Measurements from ENCODE around the gene HOXD10.

DNA sequence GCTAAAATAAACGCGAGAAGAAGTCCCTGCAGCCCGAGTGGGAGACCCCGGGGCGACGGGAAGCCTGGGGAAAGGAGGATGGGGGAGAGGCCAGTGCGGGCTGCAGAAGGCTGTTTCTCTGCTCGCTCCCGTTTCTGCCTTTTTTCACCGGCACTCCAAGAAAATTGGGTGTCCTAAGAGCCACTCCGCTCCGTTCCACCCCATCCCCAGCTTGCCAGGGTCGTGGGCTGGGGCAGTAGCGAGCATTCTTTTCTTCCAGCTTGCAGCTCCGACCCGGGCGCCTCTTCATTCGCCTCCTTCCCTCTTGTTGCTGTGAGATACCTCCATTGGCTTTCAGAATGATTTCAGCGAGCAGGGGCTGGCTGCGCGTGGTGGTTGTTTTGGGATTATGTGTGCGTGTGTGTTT is 41.6 kb downstream of the HOXD10 start:
- TF ChIP-seq POLR2AphosphoS5 (IDR thresholded peaks at IDR 0.05) (no peak), POLR2A (IDR thresholded peaks at IDR 0.05) (no peak), EP300 (IDR thresholded peaks at IDR 0.05) (no peak)
- TF ChIP-seq, protein P1, sequence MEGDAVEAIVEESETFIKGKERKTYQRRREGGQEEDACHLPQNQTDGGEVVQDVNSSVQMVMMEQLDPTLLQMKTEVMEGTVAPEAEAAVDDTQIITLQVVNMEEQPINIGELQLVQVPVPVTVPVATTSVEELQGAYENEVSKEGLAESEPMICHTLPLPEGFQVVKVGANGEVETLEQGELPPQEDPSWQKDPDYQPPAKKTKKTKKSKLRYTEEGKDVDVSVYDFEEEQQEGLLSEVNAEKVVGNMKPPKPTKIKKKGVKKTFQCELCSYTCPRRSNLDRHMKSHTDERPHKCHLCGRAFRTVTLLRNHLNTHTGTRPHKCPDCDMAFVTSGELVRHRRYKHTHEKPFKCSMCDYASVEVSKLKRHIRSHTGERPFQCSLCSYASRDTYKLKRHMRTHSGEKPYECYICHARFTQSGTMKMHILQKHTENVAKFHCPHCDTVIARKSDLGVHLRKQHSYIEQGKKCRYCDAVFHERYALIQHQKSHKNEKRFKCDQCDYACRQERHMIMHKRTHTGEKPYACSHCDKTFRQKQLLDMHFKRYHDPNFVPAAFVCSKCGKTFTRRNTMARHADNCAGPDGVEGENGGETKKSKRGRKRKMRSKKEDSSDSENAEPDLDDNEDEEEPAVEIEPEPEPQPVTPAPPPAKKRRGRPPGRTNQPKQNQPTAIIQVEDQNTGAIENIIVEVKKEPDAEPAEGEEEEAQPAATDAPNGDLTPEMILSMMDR (IDR thresholded peaks at IDR 0.05), result no peak
